PC-9 (cell line): ENCODE measurements around the gene PRRT1B. TPM values are rescaled to one million over a fixed set of nuclear protein-coding genes. Genes with fewer than 3 reads are reported as not detected.
A peak's percentile ranks its signal among the peaks of the same experiment; 100 is the strongest.

Experiments
- BruUV-seq: library from RNA; stranded (reverse); fragments of 400-500 nt; replicated peaks from 2 replicates; lab custom pipeline; 2021; lab: Mats Ljungman, UMichigan
- CTCF ChIA-PET: fragments of 300-600 bp; sonication (Branson Sonifier 250); formaldehyde crosslinking; loops from one replicate; lab custom pipeline; 2022; ENCODE audit warnings: antibody characterized with exemption; lab: Charles Lee
- POLR2A ChIA-PET: fragments of 300-600 bp; sonication (Branson Sonifier 250); formaldehyde crosslinking; loops from one replicate; lab custom pipeline; 2022; ENCODE audit warnings: antibody characterized with exemption; ENCODE audit not compliant: unreplicated experiment; lab: Charles Lee
- DNase-seq, 2 experiments: peaks; one replicate each; pipeline versions ENCODE4 v3.0.0 to v3.0.0-alpha.2; 2015 to 2022; ENCODE audit warnings: mixed read lengths in 1 of 2
- H2AFZ ChIP-seq: fragments of 200-600 bp; sonication (generic); 2 replicates; pipeline ENCODE4 v1.8.1; 2017; ENCODE audit warnings: antibody characterized with exemption
- H3F3A ChIP-seq: fragments of 200-600 bp; sonication (generic); 2 replicates; pipeline ENCODE4 v1.8.1; 2017; ENCODE audit warnings: antibody characterized with exemption, mild to moderate bottlenecking, low read depth; ENCODE audit not compliant: insufficient read depth
- H3K27ac ChIP-seq: fragments of 200-600 bp; sonication (generic); 2 replicates; pipeline ENCODE4 v1.6.1; 2016; ENCODE audit warnings: mixed run types
- H3K27me3 ChIP-seq: fragments of 200-600 bp; sonication (generic); 2 replicates; pipeline ENCODE4 v1.6.1; 2016; ENCODE audit warnings: low read depth, mixed run types; ENCODE audit not compliant: insufficient read depth
- H3K36me3 ChIP-seq: fragments of 200-600 bp; sonication (generic); 2 replicates; pipeline ENCODE4 v1.6.1; 2016; ENCODE audit warnings: low read depth, mixed run types
- H3K4me1 ChIP-seq: fragments of 200-600 bp; sonication (generic); replicated peaks from 2 replicates; pipeline ENCODE4 v1.6.1; 2016; ENCODE audit warnings: mixed run types; ENCODE audit not compliant: insufficient read depth
- H3K4me2 ChIP-seq: fragments of 200-600 bp; sonication (generic); 2 replicates; pipeline ENCODE4 v1.6.1; 2017; ENCODE audit warnings: mixed run types
- H3K4me3 ChIP-seq: fragments of 200-600 bp; sonication (generic); 2 replicates; pipeline ENCODE4 v1.6.1; 2016; ENCODE audit warnings: mixed run types
- H3K79me2 ChIP-seq: fragments of 200-600 bp; sonication (generic); 2 replicates; pipeline ENCODE4 v1.6.1; 2017; ENCODE audit warnings: low read depth, mixed run types
- H3K9me2 ChIP-seq: fragments of 200-600 bp; sonication (generic); 2 replicates; pipeline ENCODE4 v1.8.1; 2017; ENCODE audit warnings: mild to moderate bottlenecking; ENCODE audit not compliant: insufficient read depth
- H3K9me3 ChIP-seq: fragments of 200-600 bp; sonication (generic); 2 replicates; pipeline ENCODE4 v1.8.1; 2016; ENCODE audit warnings: low read depth; ENCODE audit not compliant: insufficient read depth
- H4K20me1 ChIP-seq: fragments of 200-600 bp; sonication (generic); 2 replicates; pipeline ENCODE4 v1.8.1; 2017; ENCODE audit not compliant: insufficient read depth
- CTCF ChIP-seq: fragments of 200-600 bp; sonication (generic); conservative IDR thresholded peaks from 2 replicates; pipeline ENCODE4 v1.6.1; 2017; ENCODE audit warnings: mixed run types, antibody characterized with exemption, mild to moderate bottlenecking, moderate library complexity
- EZH2 ChIP-seq: fragments of 200-600 bp; sonication (generic); IDR thresholded peaks from 2 replicates; pipeline ENCODE4 v1.8.0; 2017; ENCODE audit warnings: antibody characterized with exemption, low read depth
- intact Hi-C: fragments of 100-400 bp; cut with micrococcal nuclease; formaldehyde crosslinking; loops from one replicate; pipeline ENCODE4 v1.10.0; 2022; ENCODE audit not compliant: unreplicated experiment
- total RNA-seq: library from RNA; stranded (reverse); gene quantifications from 2 replicates; pipeline ENCODE4 v1.2.3, GENCODE V29; 2021

PRRT1B gene
- total RNA-seq, 1 experiment from 2014 or later: not detected

GRCh38 chr9:131606896-131607567 lies 61.7 kb downstream of the PRRT1B start:
- H4K20me1 ChIP-seq: no peaks in the 10 kb centered on the region
- DNase-seq: no peak
- no peaks in the 10 kb centered on the region for H3K27me3 ChIP-seq
- no peak for TF ChIP-seq EZH2
- TF ChIP-seq CTCF: no peak
- no peaks in the 10 kb centered on the region for H3K9me3 ChIP-seq
- peaks cover 20% of the 10 kb centered on the region for H3F3A ChIP-seq
- no peak overlapping the region for H3K4me3 ChIP-seq
- no peaks in the 10 kb centered on the region for H3K36me3 ChIP-seq
- intact Hi-C loops: no loop called here
- no peak overlapping the region for H3K27ac ChIP-seq
- ChIA-PET CTCF (no interaction called here), POLR2A (no interaction called here)
- no TSS peak for BruUV-seq
- H3K79me2 ChIP-seq: no peaks in the 10 kb centered on the region
- peaks cover 20% of the 10 kb centered on the region for H3K4me1 ChIP-seq
- H3K4me2 ChIP-seq: no peak overlapping the region
- no peaks in the 10 kb centered on the region for H3K9me2 ChIP-seq
- H2AFZ ChIP-seq: no peak overlapping the region

- H3K36me3 ChIP-seq: no peaks in the 10 kb centered on the region
- H3K4me3 ChIP-seq: no peak overlapping the region
- ChIA-PET CTCF (no interaction called here), POLR2A (no interaction called here)
- H3K9me3 ChIP-seq: no peaks in the 10 kb centered on the region
- no peak overlapping the region; the same call in 1 of the 2 replicates for H3K4me2 ChIP-seq
- H3K9me2 ChIP-seq: no peaks in the 10 kb centered on the region
- no peak overlapping the region for H2AFZ ChIP-seq
- H3K27ac ChIP-seq: no peak overlapping the region
- TF ChIP-seq CTCF (no peak), EZH2 (no peak)
- no peaks in the 10 kb centered on the region for H3K27me3 ChIP-seq
- H3K79me2 ChIP-seq: no peaks in the 10 kb centered on the region
- intact Hi-C loops: no loop called here
- no peak for DNase-seq
- BruUV-seq: no TSS peak
- H3F3A ChIP-seq: peaks cover 20% of the 10 kb centered on the region
- peaks cover 20% of the 10 kb centered on the region for H3K4me1 ChIP-seq
- H4K20me1 ChIP-seq: no peaks in the 10 kb centered on the region
Measured at GRCh38 chr9:131607591-131607990, 62.3 kb downstream of the PRRT1B start.

- no peaks in the 10 kb centered on the region for H3K79me2 ChIP-seq
- no TSS peak for BruUV-seq
- no peaks in the 10 kb centered on the region for H4K20me1 ChIP-seq
- H3K4me2 ChIP-seq: peak overlapping the region; percentile 69
- H3K4me3 ChIP-seq: peak overlapping the region; percentile 34; the same call in 1 of the 2 replicates
- peaks cover 20% of the 10 kb centered on the region for H3K4me1 ChIP-seq
- peaks cover 20% of the 10 kb centered on the region for H3F3A ChIP-seq
- no peaks in the 10 kb centered on the region for H3K9me3 ChIP-seq
- ChIA-PET CTCF (interaction anchor here (0.6 to 1.0 kb wide), 2 partner anchors 17 to 428 kb away, joined by 3 read pairs; no protein-coding TSS in a partner anchor), POLR2A (interaction anchor here (0.5 to 1.0 kb wide), 5 partner anchors 50 to 611 kb away, joined by 3 to 12 read pairs (median 5); partner anchors contain the start of gene RAPGEF1)
- TF ChIP-seq CTCF (no peak), EZH2 (no peak)
- H3K36me3 ChIP-seq: no peaks in the 10 kb centered on the region
- H3K27ac ChIP-seq: peak overlapping the region; percentile 44; the same call in 1 of the 2 replicates
- H3K9me2 ChIP-seq: no peaks in the 10 kb centered on the region
- peak; percentile 78 to 85 for DNase-seq
- intact Hi-C loops: loop anchor here (1.0 to 2.0 kb wide), 2 partner anchors 70 to 124 kb away; no protein-coding TSS in a partner anchor
- no peak overlapping the region for H2AFZ ChIP-seq
- no peaks in the 10 kb centered on the region for H3K27me3 ChIP-seq
Measured at GRCh38 chr9:131608493-131609037, 63.2 kb downstream of the PRRT1B start.

Other genes starting within 250 kb of the PRRT1B start
- 307 and 361 TPM in 2 replicates for gene PRRC2B, start 151.4 kb upstream of the PRRT1B start, total RNA-seq
- 35.3 and 45.8 TPM in 2 replicates for gene POMT1, start 42.6 kb upstream of the PRRT1B start, total RNA-seq
- 31.7 and 33.5 TPM in 2 replicates for gene UCK1, start 14.3 kb upstream of the PRRT1B start, total RNA-seq
- 66.5 and 76.0 TPM in 2 replicates for gene RAPGEF1, start 194.6 kb downstream of the PRRT1B start, total RNA-seq